ENCODE data around the gene PTGIS. TPM values are rescaled to one million over a fixed set of nuclear protein-coding genes. Genes with fewer than 3 reads are reported as not detected.

PTGIS gene
- total RNA-seq, 1 experiment from 2014 or later: 26.9 TPM

- Histone ChIP-seq H2AFZ (no peak overlapping the region), H4K20me1 (ENCODE audit: insufficient read depth) (no peaks in the 10 kb centered on the region), H3K79me2 (ENCODE audit: low read depth) (peaks cover 18% of the 10 kb centered on the region), H3K9me3 (ENCODE audit: insufficient read depth, low read depth) (no peaks in the 10 kb centered on the region), H3K27me3 (ENCODE audit: insufficient read depth, low read depth) (no peaks in the 10 kb centered on the region), H3K9me2 (ENCODE audit: insufficient read depth) (no peaks in the 10 kb centered on the region), H3F3A (ENCODE audit: insufficient read depth, low read depth) (peaks cover 38% of the 10 kb centered on the region; the same call in 1 of the 2 replicates), H3K4me2 (no peak overlapping the region), H3K4me1 (replicated peaks; ENCODE audit: insufficient read depth) (peaks cover 17% of the 10 kb centered on the region), H3K27ac (no peak overlapping the region), H3K4me3 (no peak overlapping the region), H3K36me3 (ENCODE audit: low read depth) (no peaks in the 10 kb centered on the region)
- ChIA-PET CTCF (interaction anchor here (0.7 kb wide), 2 partner anchors 12 to 29 kb away, joined by 3 to 4 read pairs; no protein-coding TSS in a partner anchor), POLR2A (ENCODE audit: unreplicated experiment) (interaction anchor here (0.7 kb wide), 1 partner anchor 14 kb away, joined by 5 read pairs; no protein-coding TSS in a partner anchor)
- DNase-seq: no peak
- no TSS peak for BruUV-seq (replicated peaks)
- intact Hi-C loops (cut with micrococcal nuclease; ENCODE audit: unreplicated experiment): no loop called here
- TF ChIP-seq EZH2 (IDR thresholded peaks at IDR 0.05; ENCODE audit: low read depth) (no peak), CTCF (conservative IDR thresholded peaks at IDR 0.05) (no peak)
Observed at GRCh38 chr20:49570828-49571552, 3.1 kb upstream of the PTGIS start.

- H4K20me1 ChIP-seq (ENCODE audit: insufficient read depth): no peaks in the 10 kb centered on the region
- no peak for TF ChIP-seq EZH2 (IDR thresholded peaks at IDR 0.05; ENCODE audit: low read depth)
- TF ChIP-seq CTCF (conservative IDR thresholded peaks at IDR 0.05): no peak
- no peak overlapping the region for H2AFZ ChIP-seq
- H3K27me3 ChIP-seq (ENCODE audit: insufficient read depth, low read depth): no peaks in the 10 kb centered on the region
- intact Hi-C loops (cut with micrococcal nuclease; ENCODE audit: unreplicated experiment): no loop called here
- H3K9me3 ChIP-seq (ENCODE audit: insufficient read depth, low read depth): no peaks in the 10 kb centered on the region
- H3K9me2 ChIP-seq (ENCODE audit: insufficient read depth): no peaks in the 10 kb centered on the region
- H3K4me1 ChIP-seq (replicated peaks; ENCODE audit: insufficient read depth): peaks cover 24% of the 10 kb centered on the region
- H3K79me2 ChIP-seq (ENCODE audit: low read depth): peaks cover 25% of the 10 kb centered on the region
- BruUV-seq (replicated peaks): no TSS peak
- POLR2A ChIA-PET (ENCODE audit: unreplicated experiment): interaction anchor here (0.7 kb wide), 1 partner anchor 15 kb away, joined by 5 read pairs; no protein-coding TSS in a partner anchor
- H3K4me2 ChIP-seq: no peak overlapping the region
- peaks cover 43% of the 10 kb centered on the region; the same call in 1 of the 2 replicates for H3F3A ChIP-seq (ENCODE audit: insufficient read depth, low read depth)
- no peaks in the 10 kb centered on the region for H3K36me3 ChIP-seq (ENCODE audit: low read depth)
- no peak overlapping the region for H3K4me3 ChIP-seq
- CTCF ChIA-PET: interaction anchor here (0.7 kb wide), 3 partner anchors 13 to 40 kb away, joined by 3 to 4 read pairs (median 3); no protein-coding TSS in a partner anchor
- no peak overlapping the region for H3K27ac ChIP-seq
- no peak for DNase-seq
Observed at GRCh38 chr20:49570161-49570827, 2.4 kb upstream of the PTGIS start.

GRCh38 chr20:49569411-49570115 lies 1.6 kb upstream of the PTGIS start:
- no TSS peak for BruUV-seq (replicated peaks)
- Histone ChIP-seq H3K9me3 (ENCODE audit: insufficient read depth, low read depth) (no peaks in the 10 kb centered on the region), H3K4me3 (no peak overlapping the region), H4K20me1 (ENCODE audit: insufficient read depth) (no peaks in the 10 kb centered on the region), H3K79me2 (ENCODE audit: low read depth) (peaks cover 30% of the 10 kb centered on the region), H3K4me1 (replicated peaks; ENCODE audit: insufficient read depth) (peaks cover 31% of the 10 kb centered on the region), H3K36me3 (ENCODE audit: low read depth) (no peaks in the 10 kb centered on the region), H3K27me3 (ENCODE audit: insufficient read depth, low read depth) (no peaks in the 10 kb centered on the region), H3K9me2 (ENCODE audit: insufficient read depth) (no peaks in the 10 kb centered on the region), H3K27ac (no peak overlapping the region), H3K4me2 (no peak overlapping the region), H2AFZ (no peak overlapping the region), H3F3A (ENCODE audit: insufficient read depth, low read depth) (peaks cover 49% of the 10 kb centered on the region; the same call in 1 of the 2 replicates)
- ChIA-PET CTCF (interaction anchor here (0.7 kb wide), 1 partner anchor 41 kb away, joined by 3 read pairs; no protein-coding TSS in a partner anchor), POLR2A (ENCODE audit: unreplicated experiment) (interaction anchor here (0.6 kb wide), 1 partner anchor 16 kb away, joined by 5 read pairs; no protein-coding TSS in a partner anchor)
- DNase-seq: no peak
- TF ChIP-seq EZH2 (IDR thresholded peaks at IDR 0.05; ENCODE audit: low read depth) (no peak), CTCF (conservative IDR thresholded peaks at IDR 0.05) (no peak)
- intact Hi-C loops (cut with micrococcal nuclease; ENCODE audit: unreplicated experiment): no loop called here

Measured in PC-9 (cell line).